ENCODE data around the gene KCNT1.

GRCh38 chr9:135785013-135785575 is 83.1 kb downstream of the KCNT1 start:
- no peak for TF ChIP-seq CTCF (IDR thresholded peaks at IDR 0.05)
- no peak for TF ChIP-seq POLR2A (IDR thresholded peaks at IDR 0.05)
